Activated effector memory CD4-positive, alpha-beta T cell treated with Interleukin-2 at 50 U/mL for 16 hours (primary cell): Measurements from ENCODE around the gene DCAF17.
"Not testable (repeated sequence)": the region's sequence is repeated elsewhere in the genome, so short reads cannot be mapped to it uniquely, and the experiment has no call there.

Experiments used
- DNase-seq: peaks from one replicate; pipeline ENCODE4 v3.0.0-alpha.2; 2020

Gene DCAF17

GRCh38 chr2:171515672-171516298 lies 81.8 kb downstream of the DCAF17 start:
- DNase-seq, result no peak

GRCh38 chr2:171516793-171517192 lies 82.8 kb downstream of the DCAF17 start:
- DNase-seq, result no peak

- DNase-seq, result no peak
Observed at GRCh38 chr2:171520471-171520870, 86.4 kb downstream of the DCAF17 start.

GRCh38 chr2:171521361-171522051 lies 87.5 kb downstream of the DCAF17 start:
- no peak for DNase-seq

GRCh38 chr2:171522052-171522787 lies 88.2 kb downstream of the DCAF17 start, which contains the start of gene CYBRD1:
Gene CYBRD1, plus strand, starts transcription at chr2:171522474. Its CDS starts 72 bp downstream, at chr2:171522546.
- DNase-seq, result no peak

- DNase-seq, result no peak
Observed at GRCh38 chr2:171522788-171523087, 88.7 kb downstream of the DCAF17 start.

- DNase-seq, result no peak
Observed at GRCh38 chr2:171523088-171524017, 89.3 kb downstream of the DCAF17 start.

- DNase-seq, result no peak
Observed at GRCh38 chr2:171524018-171524401, 90.0 kb downstream of the DCAF17 start.

GRCh38 chr2:171529914-171530313 lies 95.9 kb downstream of the DCAF17 start:
- no peak for DNase-seq

GRCh38 chr2:171530378-171530777 lies 96.4 kb downstream of the DCAF17 start:
- DNase-seq, result no peak

- DNase-seq, result not testable (repeated sequence)
Observed at GRCh38 chr2:171530859-171531258, 96.8 kb downstream of the DCAF17 start.

GRCh38 chr2:171531291-171531690 lies 97.3 kb downstream of the DCAF17 start:
- no peak for DNase-seq

GRCh38 chr2:171531836-171532450 lies 97.9 kb downstream of the DCAF17 start:
- DNase-seq, result no peak

- no peak for DNase-seq
Observed at GRCh38 chr2:171533331-171533730, 99.3 kb downstream of the DCAF17 start.
